ENCODE data around the gene ATAD3C. TPM values are rescaled to one million over a fixed set of nuclear protein-coding genes. Genes with fewer than 3 reads are reported as not detected.
A peak's percentile ranks its signal among the peaks of the same experiment; 100 is the strongest.
"Not testable (repeated sequence)": the region's sequence is repeated elsewhere in the genome, so short reads cannot be mapped to it uniquely, and the experiment has no call there.

Gene ATAD3C
- total RNA-seq, 1 donor from 2014 or later = 2.9 TPM

- Mint-ChIP-seq H3K27me3 (ENCODE audit: low read depth) (no peaks in the 10 kb centered on the region), H3K27ac (peak overlapping the region; percentile 98), H3K9me3 (peaks cover 4% of the 10 kb centered on the region), H3K4me3 (peak overlapping the region; percentile 90), H3K4me1 (peaks cover 20% of the 10 kb centered on the region), H3K36me3 (no peaks in the 10 kb centered on the region)
- no peak for DNase-seq (ENCODE audit: low spot score in 2 of 2, unreplicated experiment in 2 of 2)
- no peak for TF ChIP-seq CTCF (IDR thresholded peaks at IDR 0.05; ENCODE audit: unreplicated experiment)
Measured at GRCh38 chr1:1470626-1471388, 21.3 kb downstream of the ATAD3C start.

DNA sequence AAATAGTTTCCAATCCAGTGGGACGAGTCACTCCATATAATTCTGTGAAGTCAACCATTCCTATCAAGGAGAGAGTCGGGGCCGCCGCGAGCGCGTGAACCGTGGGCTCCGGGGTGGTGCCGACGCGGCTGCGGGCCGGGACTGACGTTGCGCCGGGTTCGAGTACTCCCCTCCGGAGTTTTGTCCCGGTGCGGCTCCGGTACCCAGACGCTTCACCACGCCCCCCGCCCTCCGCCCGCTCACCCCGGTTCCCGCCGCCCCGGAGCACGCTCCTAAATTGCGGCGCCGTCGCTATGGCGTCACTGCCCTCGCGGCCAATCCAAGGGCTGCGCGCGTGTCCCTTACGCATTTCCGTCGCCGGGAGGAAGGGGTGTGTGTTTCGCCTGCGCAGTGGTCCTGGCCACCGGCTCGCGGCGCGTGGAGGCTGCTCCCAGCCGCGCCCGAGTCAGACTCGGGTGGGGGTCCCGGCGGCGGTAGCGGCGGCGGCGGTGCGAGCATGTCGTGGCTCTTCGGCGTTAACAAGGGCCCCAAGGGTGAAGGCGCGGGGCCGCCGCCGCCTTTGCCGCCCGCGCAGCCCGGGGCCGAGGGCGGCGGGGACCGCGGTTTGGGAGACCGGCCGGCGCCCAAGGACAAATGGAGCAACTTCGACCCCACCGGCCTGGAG lies 22.0 kb downstream of the ATAD3C start, which contains the start of gene ATAD3B:
ATAD3B (plus strand) TSS at position 377 of the 664 bp plus-strand sequence; CDS start at position 497, 120 bp downstream.
- H3K27me3 Mint-ChIP-seq (ENCODE audit: low read depth) = no peaks in the 10 kb centered on the region
- H3K4me3 Mint-ChIP-seq = peak within 1 kb of the TSS; percentile 90
- TF ChIP-seq CTCF (IDR thresholded peaks at IDR 0.05; ENCODE audit: unreplicated experiment) = no peak
- H3K4me1 Mint-ChIP-seq = peaks cover 20% of the 10 kb centered on the region
- no peaks in the 10 kb centered on the region for H3K36me3 Mint-ChIP-seq
- peak within 1 kb of the TSS; percentile 98 for H3K27ac Mint-ChIP-seq
- H3K9me3 Mint-ChIP-seq = peaks cover 3% of the 10 kb centered on the region
- peak; percentile 85 to 90 for DNase-seq (ENCODE audit: low spot score in 2 of 2, unreplicated experiment in 2 of 2)

DNA sequence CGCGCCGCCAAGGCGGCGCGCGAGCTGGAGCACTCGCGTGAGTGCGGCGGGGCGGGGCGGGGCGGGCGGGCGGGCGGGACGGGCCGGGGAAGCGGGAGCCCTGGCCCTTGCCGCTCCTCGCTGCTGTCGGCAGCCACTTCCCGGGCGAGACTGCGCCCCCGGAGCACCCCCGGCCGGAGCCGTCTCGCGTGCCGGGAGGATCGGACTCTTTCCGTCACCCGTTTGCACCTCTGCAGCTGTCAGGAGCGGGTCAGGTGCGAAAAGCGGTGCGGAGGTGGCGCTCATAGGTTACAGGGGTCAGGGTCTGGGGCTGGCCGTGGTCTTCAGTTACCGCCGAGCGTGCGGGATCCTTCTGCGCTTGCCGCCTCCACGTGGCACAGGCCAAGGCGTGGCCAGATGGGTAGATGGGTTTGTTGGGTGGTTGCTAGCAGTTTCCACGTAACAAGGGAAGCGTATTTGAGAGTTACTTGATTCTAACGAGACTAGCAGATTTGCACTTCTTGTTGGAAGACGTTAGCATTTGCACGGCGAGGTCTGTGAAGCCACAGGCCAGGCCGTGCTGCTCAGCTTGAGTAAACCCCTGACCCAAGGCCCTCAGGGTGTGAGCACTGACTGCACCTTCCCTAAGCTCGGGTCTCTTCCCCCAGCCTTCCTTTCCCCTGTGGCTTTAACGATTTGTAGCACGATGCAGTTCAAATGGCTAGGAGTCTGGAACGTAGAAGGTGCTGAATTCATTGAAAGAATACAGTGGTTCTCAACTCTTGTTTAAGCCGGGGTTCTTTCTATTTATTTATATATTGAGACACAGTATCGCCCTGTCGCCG lies 22.8 kb downstream of the ATAD3C start:
- not testable (repeated sequence) for H3K27me3 Mint-ChIP-seq (ENCODE audit: low read depth)
- H3K27ac Mint-ChIP-seq = peak overlapping the region; percentile 72

GRCh38 chr1:1476011-1476410 lies 26.5 kb downstream of the ATAD3C start:
- H3K36me3 Mint-ChIP-seq; H3K9me3 Mint-ChIP-seq; H3K27ac Mint-ChIP-seq; H3K4me1 Mint-ChIP-seq; DNase-seq (ENCODE audit: low spot score in 2 of 2, unreplicated experiment in 2 of 2); H3K27me3 Mint-ChIP-seq (ENCODE audit: low read depth); H3K4me3 Mint-ChIP-seq: not testable (repeated sequence)

More for the DNA sequence above, 22.8 kb downstream of the ATAD3C start:
- not testable (repeated sequence) for H3K9me3 Mint-ChIP-seq; H3K36me3 Mint-ChIP-seq; DNase-seq (ENCODE audit: low spot score in 2 of 2, unreplicated experiment in 2 of 2)
- Mint-ChIP-seq H3K4me1 (peaks cover 20% of the 10 kb centered on the region), H3K4me3 (peak overlapping the region; percentile 70)

GRCh38 chr1:1477206-1477605 lies 27.7 kb downstream of the ATAD3C start:
- Mint-ChIP-seq H3K36me3 (peaks cover 6% of the 10 kb centered on the region), H3K27me3 (ENCODE audit: low read depth) (no peaks in the 10 kb centered on the region), H3K4me3 (no peak overlapping the region), H3K9me3 (no peaks in the 10 kb centered on the region), H3K4me1 (peaks cover 5% of the 10 kb centered on the region), H3K27ac (no peak overlapping the region)
- no peak for DNase-seq (ENCODE audit: low spot score in 2 of 2, unreplicated experiment in 2 of 2)
- no peak for TF ChIP-seq CTCF (IDR thresholded peaks at IDR 0.05; ENCODE audit: unreplicated experiment)

DNA sequence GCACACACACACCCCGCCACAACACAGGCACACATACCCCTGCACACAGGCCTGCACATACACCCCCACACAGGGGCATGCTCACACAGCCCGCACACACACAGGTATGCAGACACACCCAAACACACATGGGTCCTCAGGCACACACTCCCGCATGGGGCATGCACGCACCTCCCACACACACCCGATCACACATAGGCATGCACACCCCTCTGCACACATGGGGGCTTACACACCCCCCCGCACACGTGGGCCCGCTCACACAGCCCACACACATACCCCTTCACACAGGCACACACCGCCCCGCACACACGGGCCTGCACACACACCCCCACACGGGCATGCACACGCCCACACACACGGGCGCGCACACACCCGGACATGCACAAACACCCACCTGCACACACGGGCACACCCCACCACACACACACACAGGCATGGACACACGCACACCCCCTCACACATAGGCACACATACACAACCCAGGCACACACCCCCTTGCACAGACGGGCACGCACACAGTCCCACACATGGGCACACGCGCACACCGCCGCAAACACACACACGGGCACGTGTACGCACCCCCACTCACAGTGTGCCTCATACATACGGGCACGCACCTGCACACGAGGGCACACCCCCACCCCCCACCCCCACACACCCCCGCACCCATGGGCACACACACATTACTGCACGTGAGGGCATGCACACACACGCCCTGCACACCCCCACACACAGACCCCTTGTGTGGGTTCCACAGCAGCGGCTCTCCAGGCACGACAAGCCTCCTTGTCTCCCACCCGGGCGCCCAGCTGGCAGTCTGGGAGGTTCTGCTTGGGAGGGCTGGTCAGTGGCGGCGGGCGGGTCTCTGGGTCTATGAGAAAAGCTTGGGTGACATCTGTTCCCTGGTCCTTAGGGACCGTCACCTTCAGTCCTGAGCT lies 30.3 kb downstream of the ATAD3C start:
- Mint-ChIP-seq H3K27me3 (ENCODE audit: low read depth) (no peaks in the 10 kb centered on the region), H3K27ac (no peak overlapping the region), H3K9me3 (no peaks in the 10 kb centered on the region), H3K36me3 (peaks cover 7% of the 10 kb centered on the region), H3K4me1 (no peaks in the 10 kb centered on the region), H3K4me3 (no peak overlapping the region)
- no peak for DNase-seq (ENCODE audit: low spot score in 2 of 2, unreplicated experiment in 2 of 2)
- TF ChIP-seq CTCF (IDR thresholded peaks at IDR 0.05; ENCODE audit: unreplicated experiment) = no peak

GRCh38 chr1:1480488-1480867 lies 31.0 kb downstream of the ATAD3C start:
- not testable (repeated sequence) for H3K27me3 Mint-ChIP-seq (ENCODE audit: low read depth); H3K9me3 Mint-ChIP-seq; H3K4me3 Mint-ChIP-seq; H3K4me1 Mint-ChIP-seq; DNase-seq (ENCODE audit: low spot score in 2 of 2, unreplicated experiment in 2 of 2); H3K27ac Mint-ChIP-seq; H3K36me3 Mint-ChIP-seq

DNA sequence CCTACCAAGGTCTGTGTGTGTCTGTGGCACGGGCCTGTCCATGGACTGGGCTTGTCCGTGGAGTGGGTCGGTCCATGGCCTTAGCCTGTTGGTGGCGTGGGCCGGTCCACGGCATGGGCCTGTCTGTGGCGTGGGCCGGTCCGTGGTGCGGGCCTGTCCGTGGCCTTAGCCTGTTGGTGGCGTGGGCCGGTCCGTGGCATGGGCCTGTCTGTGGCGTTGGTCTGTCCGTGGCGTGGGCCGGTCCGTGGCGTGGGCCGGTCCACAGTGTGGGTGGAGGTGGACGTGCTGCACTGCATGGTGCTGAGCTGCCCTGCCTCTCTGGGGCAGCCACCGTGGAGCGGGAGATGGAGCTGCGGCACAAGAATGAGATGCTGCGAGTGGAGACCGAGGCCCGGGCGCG lies 32.3 kb downstream of the ATAD3C start:
- not testable (repeated sequence) for DNase-seq (ENCODE audit: low spot score in 2 of 2, unreplicated experiment in 2 of 2); H3K36me3 Mint-ChIP-seq; H3K27ac Mint-ChIP-seq; H3K4me3 Mint-ChIP-seq; H3K4me1 Mint-ChIP-seq; H3K9me3 Mint-ChIP-seq; H3K27me3 Mint-ChIP-seq (ENCODE audit: low read depth)
